HG03460 (cell line): ENCODE measurements around the gene SLC13A4.
A peak's percentile ranks its signal among the peaks of the same experiment; 100 is the strongest.
"Not testable (repeated sequence)": the region's sequence is repeated elsewhere in the genome, so short reads cannot be mapped to it uniquely, and the experiment has no call there.

Source experiments
- ATAC-seq: cut with Tn5 transposase; IDR thresholded peaks from one replicate; pipeline ENCODE4 v1.9.1; 2021; ENCODE audit not compliant: unreplicated experiment

Gene SLC13A4

GRCh38 chr7:135666156-135666555 lies 61.8 kb downstream of the SLC13A4 start:
- ATAC-seq: no peak

- ATAC-seq: no peak
Measured at GRCh38 chr7:135665042-135665441, 62.9 kb downstream of the SLC13A4 start.

- no peak for ATAC-seq
Measured at GRCh38 chr7:135664046-135664589, 63.9 kb downstream of the SLC13A4 start.

GRCh38 chr7:135662373-135663114 lies 65.4 kb downstream of the SLC13A4 start, which contains the start of gene STMP1:
STMP1 (plus strand) TSS chr7:135662514.
- peak; percentile 95 for ATAC-seq

- ATAC-seq: no peak
Measured at GRCh38 chr7:135662123-135662372, 65.9 kb downstream of the SLC13A4 start.

- ATAC-seq: peak; percentile 3
Measured at GRCh38 chr7:135661311-135662122, 66.5 kb downstream of the SLC13A4 start.

- ATAC-seq: no peak
Measured at GRCh38 chr7:135659159-135659846, 68.7 kb downstream of the SLC13A4 start.

GRCh38 chr7:135658564-135658963 lies 69.4 kb downstream of the SLC13A4 start:
- ATAC-seq: no peak

- ATAC-seq: no peak
Measured at GRCh38 chr7:135653340-135654080, 74.5 kb downstream of the SLC13A4 start.

GRCh38 chr7:135650831-135651573 lies 77.0 kb downstream of the SLC13A4 start:
- no peak for ATAC-seq

GRCh38 chr7:135648235-135648634 lies 79.8 kb downstream of the SLC13A4 start:
- ATAC-seq: no peak

- no peak for ATAC-seq
Measured at GRCh38 chr7:135647755-135648154, 80.2 kb downstream of the SLC13A4 start.

- no peak for ATAC-seq
Measured at GRCh38 chr7:135645296-135645904, 82.6 kb downstream of the SLC13A4 start.

GRCh38 chr7:135644729-135645128 lies 83.3 kb downstream of the SLC13A4 start:
- ATAC-seq: no peak

GRCh38 chr7:135644154-135644553 lies 83.8 kb downstream of the SLC13A4 start:
- no peak for ATAC-seq

- not testable (repeated sequence) for ATAC-seq
Measured at GRCh38 chr7:135639690-135640089, 88.3 kb downstream of the SLC13A4 start.

- ATAC-seq: no peak
Measured at GRCh38 chr7:135634191-135634878, 93.7 kb downstream of the SLC13A4 start.
